ENCODE measurements around the gene TAOK2.

- TF ChIP-seq, protein P1, sequence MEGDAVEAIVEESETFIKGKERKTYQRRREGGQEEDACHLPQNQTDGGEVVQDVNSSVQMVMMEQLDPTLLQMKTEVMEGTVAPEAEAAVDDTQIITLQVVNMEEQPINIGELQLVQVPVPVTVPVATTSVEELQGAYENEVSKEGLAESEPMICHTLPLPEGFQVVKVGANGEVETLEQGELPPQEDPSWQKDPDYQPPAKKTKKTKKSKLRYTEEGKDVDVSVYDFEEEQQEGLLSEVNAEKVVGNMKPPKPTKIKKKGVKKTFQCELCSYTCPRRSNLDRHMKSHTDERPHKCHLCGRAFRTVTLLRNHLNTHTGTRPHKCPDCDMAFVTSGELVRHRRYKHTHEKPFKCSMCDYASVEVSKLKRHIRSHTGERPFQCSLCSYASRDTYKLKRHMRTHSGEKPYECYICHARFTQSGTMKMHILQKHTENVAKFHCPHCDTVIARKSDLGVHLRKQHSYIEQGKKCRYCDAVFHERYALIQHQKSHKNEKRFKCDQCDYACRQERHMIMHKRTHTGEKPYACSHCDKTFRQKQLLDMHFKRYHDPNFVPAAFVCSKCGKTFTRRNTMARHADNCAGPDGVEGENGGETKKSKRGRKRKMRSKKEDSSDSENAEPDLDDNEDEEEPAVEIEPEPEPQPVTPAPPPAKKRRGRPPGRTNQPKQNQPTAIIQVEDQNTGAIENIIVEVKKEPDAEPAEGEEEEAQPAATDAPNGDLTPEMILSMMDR (IDR thresholded peaks at IDR 0.05) = no peak
- TF ChIP-seq POLR2A (IDR thresholded peaks at IDR 0.05) = no peak
Measured at GRCh38 chr16:30023586-30023985, 49.9 kb downstream of the TAOK2 start.

Measured in testis (tissue), 2 donors.